K562 (cell line): Measurements from ENCODE around the gene MKNK2.
A peak's percentile ranks its signal among the peaks of the same experiment; 100 is the strongest.

Experiments used
- ATF1 ChIP-seq, 2 experiments: fragments of 450-650 bp in 1 of 2; IDR thresholded peaks; 2 replicates each; pipeline ENCODE4 v1.6.1; 2016; ENCODE audit warnings: missing compliant biosample characterization in 1 of 2, missing genetic modification characterization in 1 of 2
- BMI1 ChIP-seq: fragments of 150-350 bp; IDR thresholded peaks from 2 replicates; pipeline ENCODE4 v1.6.1; 2014; ENCODE audit warnings: low read length
- EZH2 ChIP-seq: IDR thresholded peaks from 2 replicates; pipeline ENCODE4 v1.6.1; 2012; ENCODE audit warnings: low read depth, mild to moderate bottlenecking, inconsistent platforms, low read length, borderline replicate concordance
- HDAC2 ChIP-seq: fragments of 450-650 bp; IDR thresholded peaks from 2 replicates; pipeline ENCODE4 v1.6.1; 2016; ENCODE audit warnings: mild to moderate bottlenecking
- KDM2B ChIP-seq: fragments of 250-450 bp; sonication (Bioruptor Pico); IDR thresholded peaks from 2 replicates; pipeline ENCODE4 v1.8.0; 2021; ENCODE audit warnings: mild to moderate bottlenecking, moderate library complexity
- MAFG ChIP-seq: fragments of 450-650 bp; conservative IDR thresholded peaks from 2 replicates; pipeline ENCODE4 v1.6.1; 2016; ENCODE audit warnings: missing genetic modification characterization, missing compliant biosample characterization
- NR2C2 ChIP-seq, 2 experiments: fragments of 200-800 bp in 1 of 2; sonication (Bioruptor generic) in 1 of 2; sonication (generic) in 1 of 2; formaldehyde crosslinking in 1 of 2; IDR thresholded peaks; 2 replicates each; pipeline versions ENCODE4 v1.6.1 to v1.8.0; 2016 to 2022; ENCODE audit warnings: mild to moderate bottlenecking in 1 of 2, missing compliant biosample characterization in 1 of 2, missing genetic modification characterization in 1 of 2, missing genetic modification reagents in 1 of 2
- POLR2A ChIP-seq: fragments of 450-650 bp; conservative IDR thresholded peaks from 2 replicates; pipeline ENCODE4 v1.6.1; 2016
- POLR2AphosphoS5 ChIP-seq: IDR thresholded peaks from 2 replicates; pipeline ENCODE4 v1.6.1; 2011; ENCODE audit warnings: mild to moderate bottlenecking, low read depth, low read length, moderate library complexity; ENCODE audit not compliant: control insufficient read depth, insufficient read depth
- RCOR1 ChIP-seq, 2 experiments: IDR thresholded peaks; 2 replicates each; pipeline ENCODE4 v1.6.1; 2012; ENCODE audit warnings: low read depth in 2 of 2, low read length in 2 of 2, borderline replicate concordance in 1 of 2, improper control_type of control experiment in 1 of 2
- RHOXF2B ChIP-seq: fragments of 250-450 bp; sonication (Bioruptor Pico); conservative IDR thresholded peaks from 2 replicates; pipeline ENCODE4 v1.5.1; 2021
- ZNF512 ChIP-seq: IDR thresholded peaks from 2 replicates; pipeline ENCODE4 v1.6.1; 2016; ENCODE audit warnings: missing genetic modification characterization, missing compliant biosample characterization

GRCh38 chr19:2096480-2097202 lies 45.6 kb upstream of the MKNK2 start, which contains the start of gene IZUMO4:
- TF ChIP-seq BMI1 (peak; percentile 82; the same call in 1 of the 2 replicates), HDAC2 (no peak), ATF1 (CRISPR knock-in tag; IDR thresholded peaks at IDR 0.05) (no peak), ATF1 (tag; IDR thresholded peaks at IDR 0.05) (peak; percentile 73), NR2C2 (CRISPR knock-in tag; IDR thresholded peaks at IDR 0.05) (no peak), NR2C2 (tag; IDR thresholded peaks at IDR 0.05) (no peak), RHOXF2B (no peak), POLR2AphosphoS5 (no peak), EZH2 (no peak), MAFG (tag) (no peak), POLR2A (no peak), ZNF512 (no peak), KDM2B (CRISPR knock-in tag) (no peak), RCOR1 (IDR thresholded peaks at IDR 0.05; ENCODE audit: borderline replicate concordance in 1 of 2, low read depth in 2 of 2, low read length in 2 of 2) (no peak)
